DND-41 (cell line): Measurements from ENCODE around the gene UBA7.

Experiments
- ATAC-seq: fragments of 200-7000 bp; cut with Tn5 transposase; 3 replicates; pipeline ENCODE4 v1.9.1; 2021; ENCODE audit warnings: low read depth; ENCODE audit not compliant: insufficient read depth
- DNase-seq: peaks from one replicate; pipeline ENCODE4 v3.0.0-alpha.2; 2020
- H2AFZ ChIP-seq: 2 replicates; pipeline ENCODE4 v1.6.0; 2012; ENCODE audit warnings: low read depth, low read length
- H3K27ac ChIP-seq: 2 replicates; pipeline ENCODE4 v1.5.1; 2012; ENCODE audit warnings: low read length, inconsistent platforms
- H3K27me3 ChIP-seq: fragments of 200-600 bp; sonication (generic); 2 replicates; pipeline ENCODE4 v1.6.0; 2012; ENCODE audit warnings: low read length, mild to moderate bottlenecking, inconsistent platforms; ENCODE audit not compliant: insufficient read depth, poor library complexity
- H3K36me3 ChIP-seq: 2 replicates; pipeline ENCODE4 v1.5.1; 2012; ENCODE audit warnings: low read length, inconsistent platforms; ENCODE audit not compliant: insufficient read depth
- H3K4me1 ChIP-seq: 2 replicates; pipeline ENCODE4 v1.5.1; 2012; ENCODE audit warnings: mild to moderate bottlenecking, low read length; ENCODE audit not compliant: insufficient read depth
- H3K4me2 ChIP-seq: 2 replicates; pipeline ENCODE4 v1.6.0; 2012; ENCODE audit warnings: mild to moderate bottlenecking, moderate library complexity, low read length, inconsistent platforms; ENCODE audit not compliant: insufficient read depth
- H3K4me3 ChIP-seq, 2 experiments: fragments of 200-600 bp in 1 of 2; shearing (Covaris generic) in 1 of 2; 2 replicates each; pipeline ENCODE4 v1.5.1; 2012 to 2016; ENCODE audit warnings: inconsistent platforms in 2 of 2, low read length in 2 of 2, mild to moderate bottlenecking in 2 of 2, low read depth in 1 of 2, moderate library complexity in 1 of 2
- H3K79me2 ChIP-seq: 2 replicates; pipeline ENCODE4 v1.6.0; 2012; ENCODE audit warnings: low read length, inconsistent platforms; ENCODE audit not compliant: insufficient read depth
- H3K9ac ChIP-seq: 2 replicates; pipeline ENCODE4 v1.6.0; 2012; ENCODE audit warnings: low read depth, mild to moderate bottlenecking, inconsistent platforms, low read length, moderate library complexity
- H3K9me3 ChIP-seq: 2 replicates; pipeline ENCODE4 v1.5.1; 2012; ENCODE audit warnings: low read length, moderate library complexity, mild to moderate bottlenecking, inconsistent platforms; ENCODE audit not compliant: insufficient read depth, severe bottlenecking
- H4K20me1 ChIP-seq: 2 replicates; pipeline ENCODE4 v1.6.0; 2012; ENCODE audit warnings: low read length; ENCODE audit not compliant: insufficient read depth
- EZH2 ChIP-seq: IDR thresholded peaks from 3 replicates; pipeline ENCODE4 v1.6.1; 2012; ENCODE audit warnings: borderline replicate concordance, low read depth, mild to moderate bottlenecking, moderate library complexity, low read length, inconsistent platforms; ENCODE audit not compliant: severe bottlenecking
- TF ChIP-seq, protein P1 (sequence below): IDR thresholded peaks from 2 replicates; pipeline ENCODE4 v1.5.1; 2012; ENCODE audit warnings: borderline replicate concordance, low read length, moderate library complexity, mild to moderate bottlenecking; ENCODE audit not compliant: poor library complexity, severe bottlenecking; ENCODE audit errors: extremely low read depth

UBA7 gene

DNA sequence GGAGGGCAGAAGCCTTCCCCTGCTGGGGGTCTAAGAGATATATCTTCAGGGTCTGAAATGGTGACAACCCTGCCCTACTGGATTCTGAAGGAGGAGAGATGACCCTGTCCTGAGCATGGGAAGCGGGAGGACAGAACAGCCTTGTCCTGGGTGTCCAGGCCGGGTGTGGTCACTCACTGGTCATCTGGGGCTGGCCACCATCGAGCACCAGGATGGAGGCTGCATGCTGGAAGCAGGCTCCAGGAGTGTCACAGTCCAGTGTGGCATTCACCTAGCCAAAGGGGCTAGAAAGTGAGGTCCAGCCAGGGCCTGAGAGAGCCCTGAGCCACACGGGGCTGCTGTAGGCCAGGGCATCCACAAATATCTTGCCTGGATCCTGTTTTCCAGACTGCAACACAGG is 19.3 kb downstream of the UBA7 start:
- Histone ChIP-seq H3K36me3 (no peaks in the 10 kb centered on the region), H3K27me3 (no peaks in the 10 kb centered on the region), H3K9me3 (no peaks in the 10 kb centered on the region), H3K4me3 (no peak overlapping the region), H3K79me2 (no peaks in the 10 kb centered on the region), H4K20me1 (0 out of 2 replicates have a peak, but pooled peaks cover 2% of the 10 kb centered on the region), H3K4me1 (peaks cover 4% of the 10 kb centered on the region; the same call in 1 of the 2 replicates), H2AFZ (no peak overlapping the region), H3K4me2 (no peak overlapping the region), H3K27ac (no peak overlapping the region), H3K9ac (no peak overlapping the region)
- DNase-seq = no peak
- ATAC-seq = no peak
- TF ChIP-seq EZH2 = no peak
- TF ChIP-seq, protein P1, sequence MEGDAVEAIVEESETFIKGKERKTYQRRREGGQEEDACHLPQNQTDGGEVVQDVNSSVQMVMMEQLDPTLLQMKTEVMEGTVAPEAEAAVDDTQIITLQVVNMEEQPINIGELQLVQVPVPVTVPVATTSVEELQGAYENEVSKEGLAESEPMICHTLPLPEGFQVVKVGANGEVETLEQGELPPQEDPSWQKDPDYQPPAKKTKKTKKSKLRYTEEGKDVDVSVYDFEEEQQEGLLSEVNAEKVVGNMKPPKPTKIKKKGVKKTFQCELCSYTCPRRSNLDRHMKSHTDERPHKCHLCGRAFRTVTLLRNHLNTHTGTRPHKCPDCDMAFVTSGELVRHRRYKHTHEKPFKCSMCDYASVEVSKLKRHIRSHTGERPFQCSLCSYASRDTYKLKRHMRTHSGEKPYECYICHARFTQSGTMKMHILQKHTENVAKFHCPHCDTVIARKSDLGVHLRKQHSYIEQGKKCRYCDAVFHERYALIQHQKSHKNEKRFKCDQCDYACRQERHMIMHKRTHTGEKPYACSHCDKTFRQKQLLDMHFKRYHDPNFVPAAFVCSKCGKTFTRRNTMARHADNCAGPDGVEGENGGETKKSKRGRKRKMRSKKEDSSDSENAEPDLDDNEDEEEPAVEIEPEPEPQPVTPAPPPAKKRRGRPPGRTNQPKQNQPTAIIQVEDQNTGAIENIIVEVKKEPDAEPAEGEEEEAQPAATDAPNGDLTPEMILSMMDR = no peak

- TF ChIP-seq EZH2 = no peak
- TF ChIP-seq, protein P1 = no peak
- no peaks in the 10 kb centered on the region for H3K9me3 ChIP-seq
- H3K4me1 ChIP-seq = peaks cover 4% of the 10 kb centered on the region; the same call in 1 of the 2 replicates
- no peaks in the 10 kb centered on the region for H3K27me3 ChIP-seq
- ATAC-seq (no peak), DNase-seq (no peak)
- H3K4me2 ChIP-seq = no peak overlapping the region
- no peak overlapping the region for H3K4me3 ChIP-seq
- no peak overlapping the region for H2AFZ ChIP-seq
- no peaks in the 10 kb centered on the region for H3K36me3 ChIP-seq
- no peak overlapping the region for H3K9ac ChIP-seq
- no peaks in the 10 kb centered on the region for H3K79me2 ChIP-seq
- no peaks in the 10 kb centered on the region for H4K20me1 ChIP-seq
- H3K27ac ChIP-seq = no peak overlapping the region
These were observed 20.2 kb downstream of the UBA7 start for GRCh38 chr3:49793486-49794085.

DNA sequence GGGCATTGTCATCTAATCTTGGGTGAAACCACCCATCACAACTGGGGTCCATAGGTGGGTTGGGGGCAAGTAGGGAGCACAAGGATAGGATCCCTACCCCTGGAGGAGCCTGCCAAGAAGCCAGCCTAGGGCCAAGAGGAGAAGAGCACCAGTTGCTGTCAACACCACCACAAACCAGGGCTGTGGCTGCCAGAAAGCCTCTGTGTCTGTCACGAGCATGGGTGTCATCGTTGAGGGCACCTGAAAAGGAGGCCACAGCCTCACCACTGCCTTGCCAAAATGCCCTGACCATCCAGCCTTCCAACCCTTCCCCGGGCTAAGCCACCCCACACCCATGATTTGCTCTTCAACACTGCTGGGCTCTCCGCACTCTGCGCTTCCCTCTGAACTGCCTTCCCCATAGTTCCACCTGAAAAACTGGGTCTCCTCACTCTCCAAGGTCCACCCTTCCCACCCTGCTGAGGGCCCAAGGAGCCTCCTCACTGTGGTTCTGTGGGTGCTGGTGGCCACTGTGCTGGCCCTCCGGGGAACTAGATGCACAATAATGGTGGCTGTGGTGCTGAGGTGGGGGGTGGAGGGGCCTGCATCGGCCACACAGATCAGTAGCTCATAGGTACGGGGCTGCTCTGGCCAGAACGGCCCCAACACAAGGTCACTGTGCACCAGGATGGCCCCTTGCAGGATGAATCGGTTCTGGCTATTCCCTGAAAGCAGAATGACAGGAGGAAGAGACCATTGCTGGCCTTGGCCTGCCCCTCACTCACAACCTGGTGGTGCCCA is 21.2 kb downstream of the UBA7 start:
- Histone ChIP-seq H3K9me3 (no peaks in the 10 kb centered on the region), H2AFZ (no peak overlapping the region), H3K4me3 (no peak overlapping the region), H3K36me3 (no peaks in the 10 kb centered on the region), H3K4me2 (no peak overlapping the region), H4K20me1 (no peaks in the 10 kb centered on the region), H3K4me1 (peaks cover 4% of the 10 kb centered on the region), H3K27me3 (no peaks in the 10 kb centered on the region), H3K9ac (no peak overlapping the region), H3K79me2 (no peaks in the 10 kb centered on the region), H3K27ac (no peak overlapping the region)
- ATAC-seq (no peak), DNase-seq (no peak)
- TF ChIP-seq, protein P1 = no peak
- no peak for TF ChIP-seq EZH2
